GM12874 (cell line): ENCODE measurements around the gene PCARE.

Experiments used
- TF ChIP-seq, protein P1 (sequence below): IDR thresholded peaks from 2 replicates; pipeline ENCODE4 v1.5.1; 2011; ENCODE audit warnings: low read depth, mild to moderate bottlenecking, control low read depth, low read length, moderate library complexity; ENCODE audit not compliant: insufficient read depth

PCARE gene

DNA sequence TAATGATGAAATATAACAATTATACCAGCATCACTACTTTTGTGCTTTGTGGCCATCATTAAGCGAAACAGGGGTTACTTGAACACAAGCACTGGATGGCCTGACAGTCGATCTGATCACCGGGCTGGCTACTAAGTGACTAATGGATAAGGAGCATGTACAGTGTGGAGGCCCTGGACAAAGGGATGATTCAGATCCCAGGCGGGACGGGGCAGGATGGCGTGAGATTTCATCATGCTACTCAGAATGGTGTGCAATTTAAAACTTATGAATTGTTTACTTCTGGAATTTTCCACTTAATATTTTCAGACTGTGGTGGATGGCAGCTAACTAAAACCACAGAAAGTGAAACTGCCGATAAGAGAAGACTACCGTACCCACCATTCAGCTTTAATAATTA lies 33.9 kb upstream of the PCARE start:
- TF ChIP-seq, protein P1, sequence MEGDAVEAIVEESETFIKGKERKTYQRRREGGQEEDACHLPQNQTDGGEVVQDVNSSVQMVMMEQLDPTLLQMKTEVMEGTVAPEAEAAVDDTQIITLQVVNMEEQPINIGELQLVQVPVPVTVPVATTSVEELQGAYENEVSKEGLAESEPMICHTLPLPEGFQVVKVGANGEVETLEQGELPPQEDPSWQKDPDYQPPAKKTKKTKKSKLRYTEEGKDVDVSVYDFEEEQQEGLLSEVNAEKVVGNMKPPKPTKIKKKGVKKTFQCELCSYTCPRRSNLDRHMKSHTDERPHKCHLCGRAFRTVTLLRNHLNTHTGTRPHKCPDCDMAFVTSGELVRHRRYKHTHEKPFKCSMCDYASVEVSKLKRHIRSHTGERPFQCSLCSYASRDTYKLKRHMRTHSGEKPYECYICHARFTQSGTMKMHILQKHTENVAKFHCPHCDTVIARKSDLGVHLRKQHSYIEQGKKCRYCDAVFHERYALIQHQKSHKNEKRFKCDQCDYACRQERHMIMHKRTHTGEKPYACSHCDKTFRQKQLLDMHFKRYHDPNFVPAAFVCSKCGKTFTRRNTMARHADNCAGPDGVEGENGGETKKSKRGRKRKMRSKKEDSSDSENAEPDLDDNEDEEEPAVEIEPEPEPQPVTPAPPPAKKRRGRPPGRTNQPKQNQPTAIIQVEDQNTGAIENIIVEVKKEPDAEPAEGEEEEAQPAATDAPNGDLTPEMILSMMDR = no peak

DNA sequence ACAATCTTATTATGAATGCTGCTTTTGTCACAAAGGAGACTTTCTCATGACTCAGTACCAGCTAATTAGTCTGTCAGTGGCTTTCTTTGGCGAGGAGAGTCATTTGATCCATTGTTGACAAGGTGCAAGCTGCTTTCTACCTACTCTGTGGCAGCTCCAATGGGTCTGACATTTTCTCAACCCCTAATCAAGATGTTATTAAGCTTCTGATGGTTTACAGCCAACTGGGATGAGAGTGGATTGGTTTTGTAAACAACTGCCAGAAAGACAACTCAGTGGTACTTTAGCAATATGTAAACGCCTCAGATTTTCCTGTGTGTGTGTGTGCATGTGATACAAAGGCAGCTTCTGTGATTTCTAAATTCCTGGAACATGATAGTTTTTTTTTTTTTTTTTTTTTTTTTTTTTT lies 32.7 kb upstream of the PCARE start:
- TF ChIP-seq, protein P1 = no peak

DNA sequence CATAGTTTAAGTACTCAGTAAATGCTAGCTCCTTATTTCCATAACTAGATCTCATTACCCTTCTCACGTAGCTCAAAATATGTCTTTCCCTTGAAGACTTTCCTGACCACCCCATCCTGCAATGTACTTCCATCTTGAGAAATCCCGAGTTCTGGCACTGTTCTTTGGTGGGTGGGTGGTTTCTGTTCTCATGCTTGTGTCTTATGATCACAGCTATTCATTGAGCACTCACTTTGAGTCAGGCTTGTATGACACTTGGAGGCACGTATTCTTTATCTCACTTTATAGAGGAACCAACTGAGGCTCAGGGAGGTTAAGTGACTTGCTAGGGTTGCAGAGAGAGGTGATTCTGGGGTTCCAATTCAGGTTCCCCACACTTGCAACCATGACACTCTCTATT lies 31.9 kb upstream of the PCARE start:
- TF ChIP-seq, protein P1 = no peak

DNA sequence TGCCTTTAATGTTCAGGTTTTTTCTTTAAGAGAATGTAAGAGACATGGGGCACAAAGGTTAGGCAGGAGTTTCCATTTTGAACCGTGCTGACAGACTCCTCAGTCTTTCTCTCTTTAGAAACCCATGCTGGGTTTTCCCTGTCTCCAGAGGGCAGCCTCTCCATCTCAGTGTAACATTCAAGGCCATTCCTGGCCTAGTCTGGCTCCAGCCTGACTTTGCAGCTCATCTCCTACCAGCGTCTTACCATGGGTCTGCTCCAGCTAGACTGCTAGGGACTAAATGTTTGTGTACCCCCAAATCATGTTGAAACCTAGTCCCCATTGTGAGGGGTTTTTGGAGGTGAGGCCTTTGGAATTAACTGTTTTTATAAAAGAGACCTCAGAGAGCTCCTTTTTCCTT lies 31.1 kb upstream of the PCARE start:
- TF ChIP-seq, protein P1 = no peak

DNA sequence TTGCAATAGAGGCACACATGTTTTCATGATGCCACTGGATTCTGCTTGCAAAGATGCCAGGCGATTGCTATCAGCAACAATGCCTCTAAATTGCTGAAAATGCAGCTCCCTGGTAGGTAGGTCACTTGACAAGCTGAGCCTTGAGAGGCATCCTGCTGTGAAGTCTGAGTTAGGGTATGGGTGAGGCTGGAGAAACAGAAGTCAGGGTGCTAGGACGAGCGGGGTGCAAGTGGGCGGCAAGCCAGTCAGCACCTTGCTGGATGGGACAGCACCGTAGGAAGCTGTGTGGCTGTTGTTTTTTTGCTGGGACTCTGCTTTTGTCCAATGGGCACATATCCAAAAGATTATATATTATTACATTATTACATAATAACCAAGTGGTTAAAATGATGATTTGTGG lies 30.4 kb upstream of the PCARE start:
- TF ChIP-seq, protein P1 = no peak

DNA sequence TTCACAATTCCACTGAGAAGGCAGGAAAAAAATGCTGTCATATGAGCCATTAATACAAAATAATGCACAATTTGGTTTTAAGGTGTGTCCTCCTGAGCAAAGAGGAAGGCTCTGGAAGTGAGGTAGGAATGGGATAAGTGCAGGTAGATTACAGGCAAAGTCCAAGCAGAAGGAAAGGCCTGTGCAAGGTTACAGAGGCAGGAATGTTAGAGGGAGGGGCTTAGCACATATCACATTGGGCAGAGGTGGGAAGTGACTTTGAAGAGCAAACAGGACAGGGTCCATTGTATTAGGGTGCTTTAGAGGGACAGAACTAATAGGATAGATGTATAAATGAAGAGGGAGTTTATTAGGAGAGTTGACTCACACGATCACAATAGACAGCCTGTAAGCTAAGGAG lies 26.2 kb upstream of the PCARE start:
- TF ChIP-seq, protein P1 = no peak

DNA sequence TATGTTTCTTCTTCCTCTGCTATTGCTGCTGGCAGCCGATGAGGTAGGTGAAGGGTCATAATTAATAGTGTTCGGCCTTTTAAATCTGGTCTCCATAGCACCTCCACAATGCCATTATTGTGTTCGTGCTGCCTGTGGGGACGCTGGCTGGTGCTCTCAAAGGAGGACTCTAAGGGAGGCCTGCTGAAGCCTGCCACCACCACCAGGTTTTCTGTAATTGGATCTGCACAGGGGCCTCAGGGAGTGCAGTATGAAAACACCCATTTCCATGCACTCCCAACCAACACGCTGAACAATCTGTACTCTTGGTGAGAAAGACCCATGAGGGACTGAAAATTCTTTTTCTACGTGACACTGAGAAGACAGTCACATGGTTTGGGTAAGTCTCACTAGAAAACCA lies 23.2 kb upstream of the PCARE start:
- TF ChIP-seq, protein P1 = no peak

DNA sequence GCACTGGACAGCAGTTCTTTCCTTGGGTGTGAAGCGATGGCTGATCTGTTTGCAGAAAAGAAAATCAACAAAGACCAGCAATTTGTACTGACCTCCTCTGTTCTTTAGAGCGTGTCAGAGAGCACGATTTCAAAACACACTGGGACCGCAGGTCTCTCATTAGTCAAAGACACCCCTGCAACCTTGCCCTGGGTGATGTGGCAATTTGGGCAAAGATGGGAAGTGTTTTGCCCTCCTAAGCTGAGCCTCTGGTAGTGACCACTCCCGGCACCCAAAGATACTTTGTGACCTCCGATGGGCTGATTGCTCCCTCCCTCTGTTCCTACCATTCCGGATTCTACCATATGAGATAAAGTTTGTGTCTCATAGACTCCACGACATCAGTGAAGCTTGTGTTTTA lies 22.6 kb upstream of the PCARE start:
- TF ChIP-seq, protein P1 = no peak
